ENCODE data around the gene MFRP.

MFRP gene

GRCh38 chr11:119359365-119360214 lies 13.1 kb upstream of the MFRP start:
- no peak for DNase-seq (ENCODE audit: low spot score)

- DNase-seq (ENCODE audit: low spot score): no peak
Measured at GRCh38 chr11:119357074-119357473, 10.6 kb upstream of the MFRP start.

GRCh38 chr11:119356349-119357031 lies 10.0 kb upstream of the MFRP start:
- peak; percentile 93 for DNase-seq (ENCODE audit: low spot score)

- DNase-seq (ENCODE audit: low spot score): no peak
Measured at GRCh38 chr11:119355091-119355843, 8.8 kb upstream of the MFRP start.

- no peak for DNase-seq (ENCODE audit: low spot score)
Measured at GRCh38 chr11:119352857-119353260, 6.4 kb upstream of the MFRP start.

- no peak for DNase-seq (ENCODE audit: low spot score)
Measured at GRCh38 chr11:119351232-119351631, 4.7 kb upstream of the MFRP start.

- no peak for DNase-seq (ENCODE audit: low spot score)
Measured at GRCh38 chr11:119350302-119350701, 3.8 kb upstream of the MFRP start.

- DNase-seq (ENCODE audit: low spot score): no peak
Measured at GRCh38 chr11:119347940-119348605, 1.6 kb upstream of the MFRP start.

GRCh38 chr11:119347242-119347641 lies 737 bp upstream of the MFRP start:
- peak; percentile 78 for DNase-seq (ENCODE audit: low spot score)

- DNase-seq (ENCODE audit: low spot score): no peak
Measured at GRCh38 chr11:119345685-119346084, 820 bp downstream of the MFRP start.

GRCh38 chr11:119344291-119345010 lies 2.1 kb downstream of the MFRP start:
- no peak for DNase-seq (ENCODE audit: low spot score)

GRCh38 chr11:119343726-119344125 lies 2.8 kb downstream of the MFRP start:
- no peak for DNase-seq (ENCODE audit: low spot score)

- DNase-seq (ENCODE audit: low spot score): no peak
Measured at GRCh38 chr11:119342362-119343130, 4.0 kb downstream of the MFRP start.

GRCh38 chr11:119342023-119342300 lies 4.5 kb downstream of the MFRP start:
- no peak for DNase-seq (ENCODE audit: low spot score)

- no peak for DNase-seq (ENCODE audit: low spot score)
Measured at GRCh38 chr11:119341222-119342022, 5.1 kb downstream of the MFRP start.

GRCh38 chr11:119340335-119341221 lies 5.9 kb downstream of the MFRP start, which contains the start of gene C1QTNF5:
Gene C1QTNF5 (minus strand): TSS chr11:119340883. CDS start chr11:119340397, 486 bp downstream.
- peak; percentile 85 for DNase-seq (ENCODE audit: low spot score)

- peak; percentile 93 for DNase-seq (ENCODE audit: low spot score)
Measured at GRCh38 chr11:119339589-119340334, 6.7 kb downstream of the MFRP start.

GRCh38 chr11:119338965-119339588 lies 7.4 kb downstream of the MFRP start:
- no peak for DNase-seq (ENCODE audit: low spot score)
